ENCODE results near the gene CDK2.
"Not testable (repeated sequence)": the region's sequence is repeated elsewhere in the genome, so short reads cannot be mapped to it uniquely, and the experiment has no call there.

Gene CDK2

DNA sequence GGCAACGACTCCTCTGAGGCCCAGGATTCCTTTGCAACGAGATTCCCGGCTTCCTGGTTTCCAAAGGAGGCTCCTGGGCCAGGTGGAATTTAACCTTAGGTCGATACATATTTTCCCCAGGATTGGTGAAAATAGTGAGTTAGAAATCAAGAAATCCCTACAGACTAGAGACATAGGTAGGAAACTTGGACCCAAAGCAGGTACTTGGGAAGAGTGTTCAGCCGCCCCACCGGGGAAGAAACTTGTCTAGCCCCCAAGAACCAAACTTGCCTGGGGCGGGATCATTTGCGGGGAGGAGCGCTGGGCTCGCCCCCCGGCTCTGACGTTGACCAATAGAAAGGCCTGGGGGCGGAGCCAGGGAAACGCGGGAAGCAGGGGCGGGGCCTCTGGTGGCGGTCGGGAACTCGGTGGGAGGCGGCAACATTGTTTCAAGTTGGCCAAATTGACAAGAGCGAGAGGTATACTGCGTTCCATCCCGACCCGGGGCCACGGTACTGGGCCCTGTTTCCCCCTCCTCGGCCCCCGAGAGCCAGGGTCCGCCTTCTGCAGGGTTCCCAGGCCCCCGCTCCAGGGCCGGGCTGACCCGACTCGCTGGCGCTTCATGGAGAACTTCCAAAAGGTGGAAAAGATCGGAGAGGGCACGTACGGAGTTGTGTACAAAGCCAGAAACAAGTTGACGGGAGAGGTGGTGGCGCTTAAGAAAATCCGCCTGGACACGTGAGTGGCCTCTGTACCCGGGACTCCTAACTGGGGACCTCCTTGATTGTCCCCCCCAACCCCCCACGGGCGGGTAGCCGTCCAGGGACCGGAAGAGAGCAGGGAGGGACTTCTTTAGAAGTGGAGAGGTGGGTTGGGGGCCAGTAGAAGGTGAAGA, at the start of gene CDK2:
TSS of gene CDK2 (plus strand) at position 423 of the 874 bp plus-strand sequence. CDS start at position 602, 179 bp downstream.
- peak; percentile 92 for DNase-seq (ENCODE audit: low read depth, low spot score)

DNA sequence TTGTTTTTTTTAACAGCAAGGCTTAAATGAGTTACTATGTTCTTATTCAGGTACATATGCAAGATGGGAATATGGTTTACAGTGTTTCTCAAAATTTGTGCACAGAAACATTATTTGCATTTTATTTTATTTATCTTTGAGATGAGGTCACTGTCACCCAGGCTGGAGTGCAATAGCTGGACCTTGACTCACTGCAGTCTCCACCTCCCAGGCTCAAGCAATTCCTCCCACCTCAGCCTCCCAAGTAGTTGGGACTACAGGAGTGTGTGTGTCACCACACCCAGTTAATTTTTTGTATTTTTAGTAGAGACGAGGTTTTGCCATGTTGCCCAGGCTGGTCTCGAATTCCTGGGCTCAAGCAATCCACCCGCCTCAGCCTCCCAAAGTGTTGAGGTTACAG, 47.6 kb upstream of the CDK2 start:
- DNase-seq (ENCODE audit: low read depth, low spot score), result peak; percentile 53

DNA sequence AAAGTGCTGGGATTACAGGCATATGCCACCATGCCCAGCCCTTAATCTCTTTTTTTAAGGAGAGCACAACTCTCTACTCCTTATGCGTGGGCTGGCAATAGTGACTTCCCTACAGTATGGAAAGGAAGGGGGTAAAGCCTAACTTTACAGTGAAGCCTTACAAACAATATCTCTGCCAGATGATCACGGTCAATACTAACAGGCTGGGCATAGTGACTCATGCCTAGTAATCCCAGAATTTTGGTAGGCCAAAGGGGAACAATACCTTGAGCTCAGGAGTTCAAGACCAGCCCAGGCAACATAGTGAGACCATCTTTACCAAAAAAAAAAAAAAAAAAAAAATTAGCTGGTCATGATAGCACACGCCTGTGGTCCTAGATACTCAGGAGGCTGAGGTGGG, 44.5 kb upstream of the CDK2 start:
- no peak for DNase-seq (ENCODE audit: low read depth, low spot score)

DNA sequence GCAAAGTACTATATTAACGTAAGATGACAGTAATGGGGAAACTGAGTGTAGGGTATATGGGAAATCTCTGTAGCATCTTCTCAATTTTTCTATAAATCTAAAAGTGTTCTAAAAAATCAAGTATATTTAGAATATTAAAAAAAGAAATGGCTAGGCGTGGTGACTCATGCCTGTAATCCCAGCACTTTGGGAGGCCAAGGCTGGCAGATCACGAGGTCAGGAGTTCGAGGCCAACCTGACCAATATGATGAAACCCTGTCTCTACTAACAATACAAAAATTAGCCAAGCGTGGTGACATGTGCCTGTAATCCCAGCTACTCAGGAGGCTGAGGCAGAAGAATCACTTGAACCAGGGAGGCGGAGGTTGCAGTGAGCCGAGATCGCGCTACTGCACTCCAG, 43.0 kb upstream of the CDK2 start:
- not testable (repeated sequence) for DNase-seq (ENCODE audit: low read depth, low spot score)

DNA sequence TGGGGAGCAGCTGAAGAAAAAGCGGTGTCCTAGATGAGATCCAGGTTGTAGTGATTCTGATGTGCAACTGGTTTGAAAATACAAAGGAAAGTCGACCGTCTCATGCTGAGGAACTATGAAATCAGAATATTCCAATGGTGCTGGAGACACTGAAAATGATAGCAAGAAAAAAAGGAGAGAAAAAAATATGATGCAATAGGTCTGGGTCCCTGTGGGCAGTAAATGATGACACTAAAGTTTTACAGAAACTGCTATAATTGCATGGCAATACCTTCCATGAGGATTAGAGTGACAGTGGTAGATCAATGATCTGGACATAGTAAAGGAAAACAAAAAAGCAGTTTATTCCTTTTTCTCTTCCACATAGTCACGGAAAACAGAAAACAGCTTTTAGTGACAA, 41.3 kb upstream of the CDK2 start:
- DNase-seq (ENCODE audit: low read depth, low spot score), result no peak

DNA sequence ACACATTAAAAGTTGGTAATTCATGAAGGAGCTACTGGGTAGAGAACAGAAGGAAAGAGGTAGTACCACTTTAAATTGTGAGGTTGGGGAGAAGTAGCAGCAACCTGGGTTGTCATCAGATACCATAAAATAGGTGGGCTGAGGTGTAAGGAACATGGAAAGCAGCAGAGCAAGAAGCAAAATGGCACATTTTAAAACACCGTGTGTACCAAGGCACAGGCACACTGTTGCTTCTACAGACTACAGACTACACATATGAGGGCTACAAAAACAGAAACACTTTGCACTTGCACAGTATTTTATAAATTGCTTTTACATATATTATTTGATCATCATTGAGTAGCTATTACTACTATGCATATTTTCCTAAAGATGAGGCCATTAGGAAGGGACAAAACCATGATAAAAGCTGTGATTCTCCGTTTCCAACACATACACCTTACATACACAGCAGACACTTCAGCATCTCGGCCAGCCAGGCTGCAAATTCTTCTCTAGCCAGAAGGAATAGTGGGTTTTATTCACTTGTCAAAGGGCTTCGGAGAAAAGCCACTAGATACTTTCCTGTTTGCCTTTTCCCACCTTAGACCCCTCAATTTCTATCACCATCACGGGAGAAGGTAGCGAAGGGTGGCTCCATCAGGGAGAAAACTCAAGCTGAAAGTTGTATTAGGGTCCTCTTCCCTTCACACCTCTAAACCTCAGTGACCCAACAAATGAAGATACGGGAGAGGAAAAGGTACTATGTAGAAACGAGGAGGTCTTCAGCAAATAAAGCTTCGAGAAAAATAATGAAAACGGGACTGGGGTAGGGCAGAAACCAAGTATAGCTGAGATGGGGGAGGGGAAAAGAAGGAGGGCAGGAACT, 40.5 kb upstream of the CDK2 start:
- peak; percentile 16 for DNase-seq (ENCODE audit: low read depth, low spot score)

DNA sequence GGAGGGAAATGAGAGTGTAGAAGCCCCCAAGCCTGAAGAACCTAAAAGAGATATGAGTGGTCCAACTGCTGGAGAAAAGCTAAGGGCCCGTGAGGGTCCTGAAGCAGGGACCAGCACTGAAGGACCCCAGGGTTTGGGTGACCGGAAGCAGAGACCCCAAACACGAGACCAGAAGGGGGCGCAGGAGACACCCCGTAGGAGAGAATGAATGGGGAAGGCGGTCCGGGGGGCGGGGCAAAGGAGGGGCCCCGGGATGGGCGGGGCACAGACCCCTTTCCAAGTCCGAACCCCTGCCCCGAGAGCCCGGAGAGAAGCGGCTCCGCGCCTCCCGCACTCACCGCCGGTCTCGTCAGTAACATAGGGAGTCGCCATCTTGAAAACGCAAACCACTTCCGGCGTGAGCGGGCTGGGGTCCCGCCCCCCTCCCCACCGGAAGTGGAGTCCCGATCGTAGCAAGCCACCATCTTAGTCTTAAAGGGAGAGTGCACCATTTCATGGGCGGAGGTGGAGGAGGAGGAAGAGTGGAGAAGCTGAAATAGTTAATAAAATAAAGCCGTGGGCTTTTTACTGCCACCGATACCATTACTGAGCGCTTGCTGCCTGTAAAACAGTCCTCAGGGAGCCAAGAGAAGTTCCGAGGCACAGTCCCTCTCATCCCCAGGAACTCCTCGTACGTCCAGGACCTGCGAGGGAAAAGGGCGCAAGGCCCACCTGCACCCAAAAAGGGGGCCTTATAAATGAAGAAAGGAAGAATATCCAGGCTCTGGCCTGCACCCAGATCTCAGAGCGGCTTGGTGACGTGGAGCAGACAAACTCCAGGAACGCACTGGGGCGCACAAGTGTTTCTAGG, 39.7 kb upstream of the CDK2 start:
- peak; percentile 96 for DNase-seq (ENCODE audit: low read depth, low spot score)

DNA sequence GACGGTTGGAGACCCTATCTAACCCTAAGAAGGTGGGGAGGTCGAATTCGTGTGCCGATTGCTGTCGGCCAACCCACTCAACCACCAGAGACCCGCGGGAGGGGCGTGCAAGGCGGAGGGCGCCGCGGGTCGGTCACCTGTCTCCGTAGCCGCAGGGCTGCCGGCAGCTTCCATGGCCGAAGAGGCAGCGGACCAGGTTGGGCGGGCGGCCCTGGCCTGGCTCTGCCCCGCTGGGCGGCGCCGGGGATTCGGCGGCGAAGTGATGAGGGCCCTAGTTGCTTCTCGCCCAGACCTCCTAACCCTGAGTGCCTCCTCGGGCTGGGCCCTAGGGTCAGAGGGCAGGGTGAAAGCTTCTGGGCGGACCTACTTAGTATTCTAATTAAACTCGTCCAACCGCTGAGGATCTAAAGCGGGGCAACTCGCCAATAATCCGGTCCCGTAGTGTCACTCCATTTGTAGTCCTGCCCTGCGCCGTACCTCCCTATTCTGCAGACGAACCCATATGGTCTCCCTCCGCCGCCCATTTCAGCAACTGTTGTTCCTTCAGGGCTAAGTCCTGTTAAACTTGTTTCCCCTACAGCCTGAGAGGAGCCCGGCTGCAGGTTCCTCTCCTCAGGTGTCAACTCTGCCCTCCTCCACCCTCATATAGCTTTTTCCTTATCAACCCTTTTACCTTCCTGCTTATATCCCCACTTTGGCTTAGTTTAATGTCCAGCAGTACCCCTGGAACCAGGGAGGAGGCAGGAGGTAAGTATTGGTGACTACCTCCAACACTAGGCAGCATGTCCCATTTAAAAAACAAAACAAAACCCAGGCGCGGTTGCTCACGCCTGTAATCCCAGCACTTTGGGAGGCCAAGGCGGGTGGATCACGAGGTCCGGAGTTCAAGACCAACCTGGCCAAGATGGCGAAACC, 38.8 kb upstream of the CDK2 start, which contains the start of gene PYM1:
TSS of gene PYM1 (minus strand) at position 307 of the 915 bp plus-strand sequence. CDS start at position 174, 133 bp downstream.
- DNase-seq (ENCODE audit: low read depth, low spot score), result peak; percentile 75

DNA sequence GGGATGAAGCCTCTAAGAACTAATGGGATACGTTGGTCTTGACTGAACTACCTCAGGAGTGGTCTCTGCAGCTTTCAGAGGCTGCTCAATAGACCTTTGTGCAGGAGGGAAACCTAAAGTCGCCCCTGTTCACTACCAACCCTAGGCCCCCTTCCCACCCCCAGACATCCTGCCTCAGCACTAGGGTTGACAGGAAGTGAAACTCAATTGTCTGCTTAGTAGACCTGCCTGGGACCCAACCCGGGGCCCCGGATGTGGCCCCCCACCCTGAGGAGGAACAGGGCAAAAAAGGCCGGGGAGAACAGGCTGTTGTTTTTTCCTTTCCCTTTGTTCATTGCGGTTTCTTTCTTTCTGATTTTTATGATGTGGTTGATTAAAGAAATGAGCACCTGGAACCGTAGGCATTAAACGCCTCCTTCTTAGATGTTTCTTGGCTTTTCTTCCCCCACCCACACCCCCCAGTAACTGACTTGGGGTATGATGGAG, 37.3 kb upstream of the CDK2 start:
- no peak for DNase-seq (ENCODE audit: low read depth, low spot score)

DNA sequence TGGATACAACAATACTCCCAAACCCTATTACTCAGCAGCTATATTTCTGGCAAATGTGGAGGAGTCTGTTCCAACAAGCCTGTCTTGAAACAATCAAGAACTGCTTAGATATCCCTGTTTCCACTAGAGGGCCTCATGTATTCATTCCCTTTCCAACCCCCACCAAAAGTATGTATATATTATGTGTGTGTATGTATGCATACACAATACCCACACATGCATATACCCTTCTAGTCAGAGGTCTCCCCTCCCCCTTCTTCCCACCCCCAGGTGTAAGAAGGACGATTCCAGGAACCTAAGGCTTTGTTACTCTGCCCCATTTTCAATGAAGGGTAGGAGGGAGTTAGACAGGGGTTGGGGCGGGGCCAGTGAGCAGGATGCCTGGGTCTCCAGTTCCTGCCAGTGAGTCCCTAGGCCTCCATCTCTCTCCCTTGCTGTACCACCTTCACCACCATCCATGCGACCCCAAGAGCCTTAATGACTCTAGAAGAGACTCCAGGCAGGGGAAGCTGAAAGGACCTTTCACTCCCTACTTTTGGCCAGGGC, 35.8 kb upstream of the CDK2 start, which contains the start of gene DGKA:
TSS of gene DGKA (plus strand) at position 392 of the 546 bp plus-strand sequence. CDS start 5,342 bp downstream, outside the sequence.
- peak; percentile 67 for DNase-seq (ENCODE audit: low read depth, low spot score)

DNA sequence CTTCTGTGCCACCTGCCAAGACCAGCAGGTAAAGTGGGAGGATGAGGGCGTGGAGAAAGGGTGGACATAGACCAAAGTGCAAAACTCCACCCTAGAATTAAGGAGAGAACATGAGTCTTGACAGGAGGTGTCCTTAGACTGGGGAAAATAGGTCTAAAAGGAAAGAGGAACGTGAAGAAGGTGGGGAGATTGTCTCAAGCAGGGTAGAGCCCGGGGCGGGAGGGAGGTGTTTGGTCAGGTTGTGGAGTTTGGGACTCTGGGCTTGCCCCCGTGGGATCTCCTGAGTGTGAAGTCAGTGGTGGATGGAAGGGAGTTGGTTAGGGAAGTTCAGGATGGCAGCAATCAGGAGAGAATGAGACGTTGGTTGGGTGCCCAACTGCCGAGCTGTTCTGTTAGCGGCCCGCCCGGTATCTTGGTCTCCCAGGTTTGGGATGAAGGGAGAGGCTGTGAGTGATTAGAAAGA, 35.3 kb upstream of the CDK2 start:
- no peak for DNase-seq (ENCODE audit: low read depth, low spot score)

DNA sequence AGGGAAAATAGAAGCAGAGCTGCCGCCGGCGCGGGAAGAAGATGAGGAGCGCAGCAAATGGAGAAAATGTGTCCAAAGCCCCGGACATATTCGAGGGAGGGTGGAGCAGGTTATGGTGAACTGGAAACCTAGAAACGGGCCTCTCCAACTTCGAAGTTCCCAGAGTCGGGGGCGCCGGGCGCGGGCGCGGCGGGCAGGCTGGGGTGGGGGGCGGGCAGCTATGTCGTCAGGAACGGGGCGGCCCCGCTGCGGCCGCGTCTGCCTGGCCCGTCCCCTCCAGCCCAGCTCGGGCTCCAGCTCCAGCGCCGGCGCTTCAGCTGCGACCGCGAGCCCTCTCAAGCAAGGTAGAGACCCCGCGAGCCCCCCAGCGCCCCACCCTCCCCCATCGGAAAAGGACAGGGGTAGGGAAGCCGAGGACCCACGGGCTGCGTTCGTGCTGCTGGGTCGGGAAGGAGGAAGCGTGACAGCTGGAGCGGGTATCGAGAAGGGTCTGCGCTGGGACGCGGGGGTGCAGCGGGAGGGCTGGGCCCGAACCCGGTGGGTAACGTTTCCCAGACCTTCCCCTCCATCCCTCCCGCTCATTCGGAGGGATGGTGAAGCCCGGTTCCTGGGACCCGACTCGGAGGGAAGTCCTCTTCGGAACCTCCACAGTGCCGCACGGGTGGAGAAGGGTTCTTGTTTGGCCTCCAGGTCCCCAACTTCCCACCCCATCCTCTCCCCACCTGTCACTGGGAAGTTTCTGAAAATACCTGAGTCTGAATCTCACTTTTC, 34.7 kb upstream of the CDK2 start:
- peak; percentile 78 for DNase-seq (ENCODE audit: low read depth, low spot score)

DNA sequence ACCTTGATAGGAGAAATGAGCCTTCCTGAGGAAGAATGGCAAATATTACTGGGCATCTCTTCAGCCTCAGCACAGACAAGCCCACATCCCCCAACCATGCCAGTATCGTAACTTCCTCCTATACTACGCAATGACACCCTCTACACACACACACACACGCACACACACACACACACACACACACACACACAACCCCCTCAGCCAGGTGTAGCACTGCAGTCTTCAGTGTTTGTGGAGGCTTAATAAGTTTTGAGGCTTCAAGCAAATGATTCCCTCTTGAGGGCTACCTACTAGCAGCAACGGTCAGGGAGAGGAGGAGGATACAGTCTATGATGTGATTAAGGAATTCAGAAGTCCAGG, 34.1 kb upstream of the CDK2 start:
- DNase-seq (ENCODE audit: low read depth, low spot score), result peak; percentile 38

DNA sequence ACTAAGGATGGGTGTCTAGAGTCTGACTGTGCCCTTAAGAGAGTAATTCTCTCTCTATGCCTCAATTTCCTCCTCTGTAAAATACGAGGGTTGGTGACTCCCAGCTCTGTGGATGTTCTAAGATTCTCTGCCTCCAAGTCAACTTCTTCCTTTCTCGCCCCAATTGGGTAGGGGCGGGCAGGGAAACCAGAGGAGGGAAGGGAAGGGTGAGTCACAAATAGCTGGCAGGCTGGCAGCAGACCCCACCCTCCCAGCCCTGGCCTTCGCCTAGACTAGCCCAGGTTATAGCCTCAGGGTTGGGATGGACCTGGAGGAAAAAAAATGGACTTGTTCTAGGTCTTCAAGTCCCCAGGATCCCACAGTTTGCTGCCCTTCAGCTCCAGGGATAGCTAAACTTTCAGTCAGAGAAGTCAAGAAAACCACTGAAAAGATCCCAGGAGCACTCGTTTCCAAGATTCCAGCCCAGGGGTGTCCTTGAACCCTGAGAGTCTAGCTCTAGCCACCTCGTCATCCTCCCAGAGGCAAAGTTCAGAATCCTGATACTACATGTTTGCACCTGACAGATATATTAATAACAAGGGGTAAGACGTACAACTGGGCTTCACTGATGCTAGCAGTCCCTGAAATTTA, 33.3 kb upstream of the CDK2 start:
- peak; percentile 60 for DNase-seq (ENCODE audit: low read depth, low spot score)

DNA sequence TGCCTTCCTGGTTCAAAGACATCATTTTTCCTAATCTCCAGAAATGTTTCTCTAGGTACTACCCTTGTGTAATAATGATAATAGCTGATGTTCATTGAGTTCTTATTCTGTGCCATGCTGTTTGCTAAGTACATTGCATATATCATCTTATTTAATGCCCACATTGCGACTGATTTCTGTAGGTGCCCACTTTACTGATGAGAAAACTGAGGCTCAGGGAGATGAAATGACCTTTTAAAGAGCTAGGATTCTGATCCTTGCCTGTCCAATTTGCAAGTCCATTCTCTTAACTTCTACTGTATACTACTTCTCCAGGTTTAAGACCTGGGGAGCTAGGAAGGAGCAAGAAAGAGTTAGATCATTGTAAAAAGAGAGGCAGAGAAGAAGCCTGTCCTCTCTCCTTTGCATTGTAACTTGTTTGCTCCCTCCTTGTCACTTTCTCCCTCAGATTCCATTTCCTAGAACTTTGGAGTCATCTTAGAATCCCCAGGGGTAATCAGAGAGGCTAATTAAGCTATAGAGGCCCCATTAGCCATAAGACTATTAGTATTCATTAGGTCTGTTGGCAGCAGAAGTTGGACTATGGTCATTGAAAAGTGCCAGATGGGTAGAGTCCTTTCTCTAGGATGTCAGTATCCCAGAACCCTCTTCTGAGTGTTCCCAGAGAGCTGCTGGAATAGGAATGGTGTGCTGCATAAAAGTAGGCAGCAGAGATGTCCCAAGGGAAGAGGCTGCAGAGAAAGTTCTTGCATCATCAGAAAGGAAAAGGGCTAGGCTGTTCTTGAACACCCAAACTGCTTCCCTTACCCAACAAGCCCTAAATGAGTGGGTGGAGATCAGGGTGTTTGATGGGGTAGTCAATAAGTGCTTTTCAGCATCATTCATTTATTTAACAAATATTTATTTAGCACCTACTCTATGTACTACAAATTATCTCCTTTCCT, 32.6 kb upstream of the CDK2 start:
- no peak for DNase-seq (ENCODE audit: low read depth, low spot score)

DNA sequence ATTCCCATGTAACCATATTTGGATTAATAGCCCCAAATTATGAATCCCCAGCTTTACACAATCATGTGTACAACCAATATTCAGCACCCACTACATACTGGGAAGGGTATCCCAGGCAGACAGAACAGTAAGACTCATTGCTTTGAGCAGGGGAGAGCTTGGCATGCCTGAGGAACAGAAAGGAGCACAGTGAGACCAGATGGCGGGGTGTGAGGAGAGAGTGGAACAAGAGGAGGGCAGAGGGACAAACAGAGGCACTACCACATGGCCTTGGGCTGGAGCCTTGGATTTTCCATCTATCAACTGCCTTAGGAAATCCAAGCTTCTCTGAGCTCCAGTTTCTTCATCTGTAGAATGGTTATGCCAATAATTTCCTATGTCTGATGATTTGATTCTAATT, 31.9 kb upstream of the CDK2 start:
- no peak for DNase-seq (ENCODE audit: low read depth, low spot score)

DNA sequence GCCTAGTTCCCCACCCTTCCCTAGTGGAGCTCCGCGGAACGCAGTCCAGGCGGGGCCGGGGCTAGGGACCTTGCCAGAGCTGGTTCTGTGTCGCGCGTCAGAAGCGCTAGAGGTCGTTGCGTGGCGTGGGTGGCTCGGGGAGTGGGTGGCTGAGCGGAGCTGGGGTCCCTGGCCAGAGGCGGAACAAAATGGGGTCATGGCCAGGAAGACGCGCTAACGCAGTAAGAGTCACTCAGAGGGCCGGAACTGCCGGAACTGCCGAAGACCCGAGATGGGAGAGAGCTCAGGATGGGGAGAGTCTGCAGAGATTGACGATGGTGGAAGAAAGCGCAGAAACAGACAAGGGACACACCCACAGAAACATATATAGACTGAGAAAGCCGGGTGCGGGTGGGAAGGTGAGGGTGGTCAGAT, 30.9 kb upstream of the CDK2 start:
- DNase-seq (ENCODE audit: low read depth, low spot score), result no peak

Data from astrocyte of the hippocampus (primary cell).